Peyer's patch (tissue), 4 donors: ENCODE measurements around the gene DNASE1L3.

Experiments
- POLR2A ChIP-seq, 2 donors: fragments of 450-650 bp; IDR thresholded peaks; one replicate each; pipeline ENCODE4 v1.5.1; 2017; ENCODE audit warnings: antibody characterized with exemption in 2 of 2, mild to moderate bottlenecking in 2 of 2, moderate library complexity in 2 of 2
- TF ChIP-seq, protein P1 (sequence below), 6 experiments: fragments of 450-650 bp in 4 of 6; fragments of 200-600 bp in 2 of 6; sonication (generic) in 1 of 6; IDR thresholded peaks; one replicate each; pipeline ENCODE4 v1.5.1; 2017 to 2019; ENCODE audit warnings: antibody characterized with exemption in 6 of 6, mild to moderate bottlenecking in 3 of 6, moderate library complexity in 1 of 6

DNA sequence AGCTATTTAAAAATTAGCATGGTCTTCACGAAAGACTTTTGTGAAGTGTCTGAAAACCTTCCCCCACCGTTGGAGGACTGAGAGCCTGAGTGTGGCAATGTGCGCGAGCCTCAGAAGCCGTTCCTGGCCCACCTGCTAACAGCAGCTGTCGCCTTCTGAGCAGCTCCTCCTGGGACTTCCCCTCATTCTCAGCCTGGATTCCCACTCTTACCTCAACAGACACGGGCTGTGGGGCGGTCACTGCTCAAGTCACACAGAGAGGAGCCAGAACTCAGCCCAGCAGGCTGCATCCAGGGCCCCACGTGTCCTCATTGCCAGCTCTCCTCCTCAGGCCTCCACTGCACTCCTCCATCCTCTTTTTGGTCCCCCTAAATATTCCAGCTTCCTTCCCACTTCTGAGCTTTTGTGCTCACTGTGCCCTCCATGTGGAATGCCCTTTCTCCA is 7.8 kb downstream of the DNASE1L3 start:
- TF ChIP-seq, protein P1, sequence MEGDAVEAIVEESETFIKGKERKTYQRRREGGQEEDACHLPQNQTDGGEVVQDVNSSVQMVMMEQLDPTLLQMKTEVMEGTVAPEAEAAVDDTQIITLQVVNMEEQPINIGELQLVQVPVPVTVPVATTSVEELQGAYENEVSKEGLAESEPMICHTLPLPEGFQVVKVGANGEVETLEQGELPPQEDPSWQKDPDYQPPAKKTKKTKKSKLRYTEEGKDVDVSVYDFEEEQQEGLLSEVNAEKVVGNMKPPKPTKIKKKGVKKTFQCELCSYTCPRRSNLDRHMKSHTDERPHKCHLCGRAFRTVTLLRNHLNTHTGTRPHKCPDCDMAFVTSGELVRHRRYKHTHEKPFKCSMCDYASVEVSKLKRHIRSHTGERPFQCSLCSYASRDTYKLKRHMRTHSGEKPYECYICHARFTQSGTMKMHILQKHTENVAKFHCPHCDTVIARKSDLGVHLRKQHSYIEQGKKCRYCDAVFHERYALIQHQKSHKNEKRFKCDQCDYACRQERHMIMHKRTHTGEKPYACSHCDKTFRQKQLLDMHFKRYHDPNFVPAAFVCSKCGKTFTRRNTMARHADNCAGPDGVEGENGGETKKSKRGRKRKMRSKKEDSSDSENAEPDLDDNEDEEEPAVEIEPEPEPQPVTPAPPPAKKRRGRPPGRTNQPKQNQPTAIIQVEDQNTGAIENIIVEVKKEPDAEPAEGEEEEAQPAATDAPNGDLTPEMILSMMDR (IDR thresholded peaks at IDR 0.05) = no peak
- TF ChIP-seq POLR2A (IDR thresholded peaks at IDR 0.05) = no peak
